MCF 10A (cell line): ENCODE results near the gene CCDC154. TPM values are rescaled to one million over a fixed set of nuclear protein-coding genes. Genes with fewer than 3 reads are reported as not detected.

Experiments
- BruUV-seq: library from RNA; stranded (reverse); fragments of 400-500 nt; replicated peaks from 2 replicates; lab custom pipeline; 2021; lab: Mats Ljungman, UMichigan
- CTCF ChIA-PET: fragments of 300-600 bp; sonication (Branson Sonifier 250); formaldehyde crosslinking; extraction: SDS; loops from one replicate; lab custom pipeline; 2021; ENCODE audit warnings: antibody characterized with exemption, inconsistent platforms; lab: Yijun Ruan, JAX
- POLR2A ChIA-PET: fragments of 300-600, 350-650 bp; sonication (Branson Sonifier 250); formaldehyde crosslinking; extraction: SDS; loops from one replicate; lab custom pipeline; 2020; ENCODE audit warnings: antibody characterized with exemption, inconsistent platforms; lab: Yijun Ruan, JAX
- DNase-seq: peaks from one replicate; pipeline ENCODE4 v3.0.0-alpha.2; 2018; ENCODE audit not compliant: unreplicated experiment
- H3K27ac Mint-ChIP-seq: one replicate; pipeline ENCODE4 v1.8.0; 2022; ENCODE audit warnings: mild to moderate bottlenecking, low read depth, mixed read lengths; ENCODE audit not compliant: unreplicated experiment
- H3K27me3 Mint-ChIP-seq: one replicate; pipeline ENCODE4 v1.8.0; 2022; ENCODE audit warnings: mixed read lengths; ENCODE audit not compliant: insufficient read depth, unreplicated experiment
- H3K36me3 Mint-ChIP-seq: one replicate; pipeline ENCODE4 v1.8.0; 2022; ENCODE audit warnings: mild to moderate bottlenecking, moderate library complexity, mixed read lengths; ENCODE audit not compliant: insufficient read depth, unreplicated experiment
- H3K4me1 Mint-ChIP-seq: one replicate; pipeline ENCODE4 v1.8.0; 2022; ENCODE audit warnings: mixed read lengths; ENCODE audit not compliant: insufficient read depth, unreplicated experiment
- H3K4me3 Mint-ChIP-seq: one replicate; pipeline ENCODE4 v1.8.0; 2022; ENCODE audit warnings: mild to moderate bottlenecking, moderate library complexity, mixed read lengths; ENCODE audit not compliant: unreplicated experiment
- H3K9me3 Mint-ChIP-seq: one replicate; pipeline ENCODE4 v1.8.0; 2022; ENCODE audit warnings: mixed read lengths; ENCODE audit not compliant: unreplicated experiment
- intact Hi-C: fragments of 100-400 bp; cut with micrococcal nuclease; formaldehyde crosslinking; loops from 2 replicates; pipeline ENCODE4 v1.14.1; 2022
- total RNA-seq: library from RNA; stranded (reverse); gene quantifications from 2 replicates; pipeline ENCODE4 v1.2.3, GENCODE V29; 2022
- TF ChIP-seq, protein P1 (sequence below): fragments of 200-600 bp; IDR thresholded peaks from one replicate; pipeline ENCODE4 v1.8.0; 2022; ENCODE audit warnings: antibody characterized with exemption, mild to moderate bottlenecking; ENCODE audit not compliant: unreplicated experiment

The CCDC154 gene
- total RNA-seq, 1 experiment from 2014 or later, result 0.28 TPM

DNA sequence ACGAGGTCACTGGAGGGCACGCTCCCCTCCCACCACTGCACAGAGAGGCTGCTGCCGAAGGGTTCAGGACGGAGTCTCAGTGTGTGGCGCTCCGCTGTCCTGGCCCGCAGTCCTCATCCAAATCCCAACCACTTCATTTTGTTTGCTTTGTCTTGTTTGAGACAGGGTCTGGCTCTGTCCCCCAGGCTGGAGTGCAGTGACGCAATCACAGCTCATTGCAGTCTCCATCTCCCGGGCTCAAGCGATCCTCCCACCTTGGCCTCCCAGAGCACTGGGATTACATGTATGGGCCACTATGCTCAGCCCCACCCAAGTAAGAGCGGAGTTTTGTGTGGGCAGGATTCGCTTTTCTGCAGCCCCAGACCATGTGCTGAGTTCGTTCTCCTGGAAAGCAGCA lies 42.6 kb downstream of the CCDC154 start:
- no peaks in the 10 kb centered on the region for H3K9me3 Mint-ChIP-seq
- TF ChIP-seq, protein P1, sequence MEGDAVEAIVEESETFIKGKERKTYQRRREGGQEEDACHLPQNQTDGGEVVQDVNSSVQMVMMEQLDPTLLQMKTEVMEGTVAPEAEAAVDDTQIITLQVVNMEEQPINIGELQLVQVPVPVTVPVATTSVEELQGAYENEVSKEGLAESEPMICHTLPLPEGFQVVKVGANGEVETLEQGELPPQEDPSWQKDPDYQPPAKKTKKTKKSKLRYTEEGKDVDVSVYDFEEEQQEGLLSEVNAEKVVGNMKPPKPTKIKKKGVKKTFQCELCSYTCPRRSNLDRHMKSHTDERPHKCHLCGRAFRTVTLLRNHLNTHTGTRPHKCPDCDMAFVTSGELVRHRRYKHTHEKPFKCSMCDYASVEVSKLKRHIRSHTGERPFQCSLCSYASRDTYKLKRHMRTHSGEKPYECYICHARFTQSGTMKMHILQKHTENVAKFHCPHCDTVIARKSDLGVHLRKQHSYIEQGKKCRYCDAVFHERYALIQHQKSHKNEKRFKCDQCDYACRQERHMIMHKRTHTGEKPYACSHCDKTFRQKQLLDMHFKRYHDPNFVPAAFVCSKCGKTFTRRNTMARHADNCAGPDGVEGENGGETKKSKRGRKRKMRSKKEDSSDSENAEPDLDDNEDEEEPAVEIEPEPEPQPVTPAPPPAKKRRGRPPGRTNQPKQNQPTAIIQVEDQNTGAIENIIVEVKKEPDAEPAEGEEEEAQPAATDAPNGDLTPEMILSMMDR, result no peak
- H3K27me3 Mint-ChIP-seq, result no peaks in the 10 kb centered on the region
- intact Hi-C loops, result no loop called here
- no peak overlapping the region for H3K4me3 Mint-ChIP-seq
- CTCF ChIA-PET, result interaction anchor here (0.6 kb wide), 2 partner anchors 9 to 40 kb away, joined by 4 read pairs; no protein-coding TSS in a partner anchor
- H3K36me3 Mint-ChIP-seq, result peaks cover 19% of the 10 kb centered on the region
- H3K4me1 Mint-ChIP-seq, result no peaks in the 10 kb centered on the region
- no peak overlapping the region for H3K27ac Mint-ChIP-seq
- no TSS peak for BruUV-seq
- POLR2A ChIA-PET, result interaction anchor here (0.7 to 1.3 kb wide), 3 partner anchors 11 to 19 kb away, joined by 3 to 4 read pairs (median 3); no protein-coding TSS in a partner anchor
- no peak for DNase-seq

GRCh38 chr16:1401061-1401757 lies 43.1 kb downstream of the CCDC154 start:
- ChIA-PET CTCF (interaction anchor here (0.5 to 0.6 kb wide), 2 partner anchors 39 to 207 kb away, joined by 3 to 4 read pairs; no protein-coding TSS in a partner anchor), POLR2A (interaction anchor here (0.7 to 1.3 kb wide), 3 partner anchors 10 to 20 kb away, joined by 3 to 4 read pairs (median 3); no protein-coding TSS in a partner anchor)
- intact Hi-C loops, result no loop called here

GRCh38 chr16:1398826-1399581 lies 45.4 kb downstream of the CCDC154 start:
- no peak for DNase-seq
- CTCF ChIA-PET, result no interaction called here
- POLR2A ChIA-PET, result no interaction called here
- intact Hi-C loops, result no loop called here
- Mint-ChIP-seq H3K36me3 (peaks cover 25% of the 10 kb centered on the region), H3K9me3 (no peaks in the 10 kb centered on the region), H3K27me3 (no peaks in the 10 kb centered on the region), H3K4me3 (no peak overlapping the region), H3K27ac (no peak overlapping the region), H3K4me1 (no peaks in the 10 kb centered on the region)
- BruUV-seq, result no TSS peak
- TF ChIP-seq, protein P1, result no peak

More at GRCh38 chr16:1401061-1401757, 43.1 kb downstream of the CCDC154 start:
- TF ChIP-seq, protein P1, result no peak
- BruUV-seq, result no TSS peak
- Mint-ChIP-seq H3K4me3 (no peak overlapping the region), H3K36me3 (peaks cover 21% of the 10 kb centered on the region), H3K9me3 (no peaks in the 10 kb centered on the region), H3K27ac (no peak overlapping the region), H3K27me3 (no peaks in the 10 kb centered on the region), H3K4me1 (no peaks in the 10 kb centered on the region)
- DNase-seq, result no peak

DNA sequence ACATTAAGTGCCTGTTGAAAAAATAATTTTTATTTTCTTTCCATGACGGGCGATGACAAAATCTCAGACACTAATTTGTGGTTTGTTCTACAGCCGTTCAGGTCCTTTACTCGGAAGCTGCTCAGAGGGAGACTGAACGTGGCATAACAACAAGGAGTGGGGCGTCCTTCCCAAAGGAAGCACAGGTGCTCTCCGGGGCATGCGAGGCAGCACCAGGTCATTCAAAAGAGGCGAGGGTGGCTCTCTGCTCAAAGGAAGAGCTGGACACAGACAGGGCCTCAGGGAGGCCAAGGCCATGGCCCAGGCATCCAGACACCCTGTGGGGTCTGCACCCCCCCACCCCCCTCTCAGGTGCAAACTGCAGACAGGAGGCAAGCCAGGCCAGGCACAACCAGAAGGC lies 46.0 kb downstream of the CCDC154 start:
- peaks cover 20% of the 10 kb centered on the region for H3K36me3 Mint-ChIP-seq
- no peak for DNase-seq
- H3K4me1 Mint-ChIP-seq, result no peaks in the 10 kb centered on the region
- no peaks in the 10 kb centered on the region for H3K27me3 Mint-ChIP-seq
- intact Hi-C loops, result no loop called here
- CTCF ChIA-PET, result no interaction called here
- POLR2A ChIA-PET, result interaction anchor here (1.4 kb wide), 1 partner anchor 10 kb away, joined by 4 read pairs; no protein-coding TSS in a partner anchor
- no TSS peak for BruUV-seq
- no peaks in the 10 kb centered on the region for H3K9me3 Mint-ChIP-seq
- no peak overlapping the region for H3K4me3 Mint-ChIP-seq
- H3K27ac Mint-ChIP-seq, result no peak overlapping the region
- TF ChIP-seq, protein P1, result no peak
